Endothelial cell of umbilical vein (primary cell): ENCODE measurements around the gene ZFYVE26.

ENCODE experiments used
- CTCF ChIP-seq, 2 donors: IDR thresholded peaks; 1 replicate in 1 of 2; 2 replicates in 1 of 2; pipeline ENCODE4 v1.5.1; 2011; ENCODE audit warnings: low read length in 2 of 2, mild to moderate bottlenecking in 2 of 2, moderate library complexity in 2 of 2, control low read depth in 1 of 2, inconsistent platforms in 1 of 2, low read depth in 1 of 2; ENCODE audit not compliant: insufficient read depth in 1 of 2; ENCODE audit errors: extremely low read depth in 1 of 2
- EZH2 ChIP-seq: IDR thresholded peaks from 2 replicates; pipeline ENCODE4 v1.6.1; 2012; ENCODE audit warnings: borderline replicate concordance, low read depth, mild to moderate bottlenecking, moderate library complexity, low read length, inconsistent platforms; ENCODE audit not compliant: severe bottlenecking
- POLR2A ChIP-seq: IDR thresholded peaks from 2 replicates; pipeline ENCODE4 v1.6.1; 2012; ENCODE audit warnings: low read depth, mild to moderate bottlenecking, control low read depth, low read length
- POLR2AphosphoS5 ChIP-seq: IDR thresholded peaks from 2 replicates; pipeline ENCODE4 v1.6.1; 2012; ENCODE audit warnings: low read depth, mild to moderate bottlenecking, control low read depth, low read length, moderate library complexity; ENCODE audit not compliant: insufficient read depth

GRCh38 chr14:67764496-67764895 lies 51.9 kb downstream of the ZFYVE26 start:
- TF ChIP-seq EZH2 (no peak), CTCF (IDR thresholded peaks at IDR 0.05; ENCODE audit: extremely low read depth in 1 of 2, insufficient read depth in 1 of 2, low read depth in 1 of 2, low read length in 2 of 2) (no peak), POLR2A (no peak), POLR2AphosphoS5 (no peak)
